Muscle layer of colon (tissue), 2 donors: Measurements from ENCODE around the gene QPCT.
"Not testable (repeated sequence)": the region's sequence is repeated elsewhere in the genome, so short reads cannot be mapped to it uniquely, and the experiment has no call there.

Source experiments
- H3K27ac ChIP-seq: one replicate; pipeline ENCODE4 v1.7.0; 2013; ENCODE audit warnings: low read depth, mild to moderate bottlenecking, low read length, moderate library complexity
- H3K27me3 ChIP-seq, 2 donors: one replicate each; pipeline ENCODE4 v1.7.0; 2013; ENCODE audit warnings: low read length in 2 of 2, mild to moderate bottlenecking in 2 of 2; ENCODE audit not compliant: insufficient read depth in 2 of 2, control insufficient read depth in 1 of 2
- H3K36me3 ChIP-seq: one replicate; pipeline ENCODE4 v1.7.0; 2013; ENCODE audit warnings: mild to moderate bottlenecking, low read length; ENCODE audit not compliant: insufficient read depth
- H3K4me1 ChIP-seq: one replicate; pipeline ENCODE4 v1.7.0; 2013; ENCODE audit warnings: mild to moderate bottlenecking, low read length; ENCODE audit not compliant: insufficient read depth
- H3K4me3 ChIP-seq, 2 donors: one replicate each; pipeline ENCODE4 v1.7.0; 2013; ENCODE audit warnings: low read length in 2 of 2, low read depth in 1 of 2, mild to moderate bottlenecking in 1 of 2, moderate library complexity in 1 of 2
- H3K9ac ChIP-seq: one replicate; pipeline ENCODE4 v1.7.0; 2013; ENCODE audit warnings: low read length
- H3K9me3 ChIP-seq: one replicate; pipeline ENCODE4 v1.7.0; 2013; ENCODE audit warnings: mild to moderate bottlenecking, low read length
- donor health status: abdominal sarcoma.
- donor health status: Adenocarcinoma of cecum.

QPCT gene

DNA sequence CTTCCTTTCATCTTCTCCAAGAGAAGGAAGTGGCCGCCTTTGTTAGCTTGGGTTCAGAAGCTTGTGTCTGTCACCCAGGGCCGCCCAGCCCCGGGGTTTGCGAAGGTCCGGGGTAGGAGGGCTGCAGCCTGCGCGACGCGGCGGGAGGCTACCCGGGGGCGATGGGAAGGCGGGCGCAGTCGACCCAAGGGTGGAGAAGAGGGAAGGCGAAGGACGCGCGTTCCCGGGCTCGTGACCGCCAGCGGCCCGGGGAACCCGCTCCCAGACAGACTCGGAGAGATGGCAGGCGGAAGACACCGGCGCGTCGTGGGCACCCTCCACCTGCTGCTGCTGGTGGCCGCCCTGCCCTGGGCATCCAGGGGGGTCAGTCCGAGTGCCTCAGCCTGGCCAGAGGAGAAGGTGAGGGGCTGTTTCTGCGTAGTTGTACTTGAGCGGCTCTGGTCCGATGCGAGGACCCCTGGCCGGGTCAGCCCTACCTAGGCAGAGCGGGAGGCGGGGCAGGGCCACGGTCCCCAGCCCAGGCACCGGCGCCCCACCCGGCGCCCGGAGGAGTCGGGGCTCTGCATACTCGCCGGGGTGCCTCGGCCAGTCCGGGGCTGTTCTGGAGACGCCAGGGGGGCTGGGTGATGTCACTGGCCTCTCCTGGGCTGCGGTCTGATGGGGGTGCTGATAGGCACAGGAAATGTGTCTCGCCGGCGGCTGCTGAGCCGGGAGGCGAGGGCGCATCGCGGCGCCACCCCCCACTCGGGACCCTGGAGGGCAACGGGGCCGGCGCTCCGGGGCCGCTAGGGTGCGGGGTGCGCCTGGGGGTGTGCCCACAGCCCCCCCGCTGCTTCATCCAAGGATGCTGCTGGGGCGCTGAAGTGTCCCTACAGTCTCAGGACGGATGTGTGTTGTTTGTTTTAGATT is at the start of gene QPCT:
TSS of gene QPCT (plus strand) at position 178 of the 909 bp plus-strand sequence. CDS start at position 280, 102 bp downstream.
- Histone ChIP-seq H3K36me3 (no peaks in the 10 kb centered on the region), H3K27me3 (no peaks in the 10 kb centered on the region), H3K9me3 (no peaks in the 10 kb centered on the region), H3K4me1 (peaks cover 14% of the 10 kb centered on the region), H3K4me3 (peak within 1 kb of the TSS; percentile 67 to 98), H3K27ac (peak within 1 kb of the TSS; percentile 77), H3K9ac (peak within 1 kb of the TSS; percentile 49)

DNA sequence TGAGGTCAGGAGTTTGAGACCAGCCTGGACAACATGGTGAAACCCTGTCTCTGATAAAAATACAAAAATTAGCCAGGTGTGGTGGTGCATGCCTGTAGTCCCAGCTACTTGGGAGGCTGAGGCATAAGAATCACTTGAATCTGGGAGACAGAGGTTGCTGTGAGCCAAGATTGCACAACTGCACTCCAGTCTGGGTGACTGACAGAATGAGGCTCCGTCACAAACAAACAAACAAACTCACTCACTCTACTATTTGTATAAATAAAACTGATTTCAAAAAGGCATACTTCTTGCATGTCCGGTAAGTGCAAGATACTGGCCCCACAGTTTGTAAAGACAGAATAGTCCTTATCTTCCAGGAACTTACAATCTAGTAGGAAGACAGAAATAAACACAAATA is 49.6 kb upstream of the QPCT start:
- not testable (repeated sequence) for H3K9me3 ChIP-seq, H3K4me1 ChIP-seq, H3K27ac ChIP-seq, H3K4me3 ChIP-seq, H3K27me3 ChIP-seq, H3K9ac ChIP-seq
- peaks cover 18% of the 10 kb centered on the region for H3K36me3 ChIP-seq

DNA sequence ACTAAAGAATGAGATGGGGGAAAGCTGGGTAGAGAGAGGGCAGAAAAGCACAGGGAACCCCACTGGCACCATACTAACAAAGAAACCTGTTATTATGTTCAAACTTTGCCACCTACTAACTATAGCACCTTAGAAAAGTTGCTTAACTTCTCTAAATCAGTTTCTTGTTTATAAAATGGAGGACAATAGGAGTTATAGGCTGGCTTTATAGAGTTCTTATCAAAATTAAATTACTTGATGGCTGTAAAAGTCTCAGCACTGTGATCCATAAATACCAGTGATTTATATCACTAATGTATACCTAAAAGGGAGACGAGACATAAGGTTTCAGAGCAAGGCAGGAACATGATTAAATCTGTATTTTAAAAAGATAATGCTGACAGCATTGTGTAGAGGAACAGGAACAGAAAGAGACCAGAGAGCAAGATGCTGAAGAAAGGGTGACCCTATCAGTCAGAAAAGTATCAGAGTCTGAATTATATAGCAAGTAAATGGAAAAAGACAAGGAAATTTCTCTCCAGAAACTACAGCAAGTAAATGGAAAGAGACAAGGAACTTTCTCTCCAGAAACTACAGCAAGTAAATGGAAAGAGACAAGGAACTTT is 48.9 kb upstream of the QPCT start:
- Histone ChIP-seq H3K4me1 (peaks cover 4% of the 10 kb centered on the region), H3K9me3 (no peaks in the 10 kb centered on the region), H3K27ac (no peak overlapping the region), H3K27me3 (no peaks in the 10 kb centered on the region), H3K9ac (no peak overlapping the region), H3K36me3 (peaks cover 11% of the 10 kb centered on the region), H3K4me3 (no peak overlapping the region)

DNA sequence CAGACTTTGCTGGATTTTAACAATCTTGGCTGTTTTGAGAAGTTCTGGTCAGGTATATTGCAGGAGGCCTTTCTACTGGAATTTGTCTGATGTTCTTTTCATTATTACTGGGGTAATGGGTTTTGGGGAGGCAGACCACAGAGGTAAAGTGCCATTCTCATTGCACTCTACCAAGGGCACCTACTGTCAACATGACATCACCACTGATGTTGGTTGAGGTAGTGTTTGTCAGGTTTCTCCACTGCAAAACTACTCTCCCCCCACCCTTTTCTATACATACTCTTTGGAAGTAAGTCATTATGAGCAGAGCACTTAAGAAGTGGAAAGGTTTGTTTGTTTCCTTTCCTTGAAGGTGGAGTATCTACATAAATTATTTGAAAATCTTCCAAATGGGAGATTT is 46.8 kb upstream of the QPCT start:
- no peaks in the 10 kb centered on the region for H3K36me3 ChIP-seq
- no peak overlapping the region for H3K27ac ChIP-seq
- no peak overlapping the region for H3K4me3 ChIP-seq
- H3K9ac ChIP-seq = no peak overlapping the region
- no peaks in the 10 kb centered on the region for H3K9me3 ChIP-seq
- H3K4me1 ChIP-seq = peaks cover 10% of the 10 kb centered on the region
- no peaks in the 10 kb centered on the region for H3K27me3 ChIP-seq

- H3K9me3 ChIP-seq = no peaks in the 10 kb centered on the region
- H3K9ac ChIP-seq = no peak overlapping the region
- H3K4me1 ChIP-seq = peaks cover 10% of the 10 kb centered on the region
- no peak overlapping the region for H3K4me3 ChIP-seq
- H3K27ac ChIP-seq = no peak overlapping the region
- no peaks in the 10 kb centered on the region for H3K27me3 ChIP-seq
- H3K36me3 ChIP-seq = no peaks in the 10 kb centered on the region
Measured at GRCh38 chr2:37300146-37300545, 44.3 kb upstream of the QPCT start.

GRCh38 chr2:37300578-37300977 is 43.9 kb upstream of the QPCT start:
- no peak overlapping the region for H3K9ac ChIP-seq
- H3K27ac ChIP-seq = no peak overlapping the region
- H3K4me3 ChIP-seq = no peak overlapping the region
- H3K4me1 ChIP-seq = peaks cover 14% of the 10 kb centered on the region
- H3K9me3 ChIP-seq = no peaks in the 10 kb centered on the region
- H3K27me3 ChIP-seq = no peaks in the 10 kb centered on the region
- no peaks in the 10 kb centered on the region for H3K36me3 ChIP-seq

- H3K36me3 ChIP-seq = no peaks in the 10 kb centered on the region
- H3K27me3 ChIP-seq = no peaks in the 10 kb centered on the region
- peaks cover 14% of the 10 kb centered on the region for H3K4me1 ChIP-seq
- H3K4me3 ChIP-seq = no peak overlapping the region
- H3K9me3 ChIP-seq = no peaks in the 10 kb centered on the region
- H3K27ac ChIP-seq = no peak overlapping the region
- no peak overlapping the region for H3K9ac ChIP-seq
Measured at GRCh38 chr2:37301408-37301807, 43.0 kb upstream of the QPCT start.

- H3K27me3 ChIP-seq = no peaks in the 10 kb centered on the region
- H3K4me1 ChIP-seq = peaks cover 10% of the 10 kb centered on the region
- H3K9me3 ChIP-seq = no peaks in the 10 kb centered on the region
- no peaks in the 10 kb centered on the region for H3K36me3 ChIP-seq
- H3K4me3 ChIP-seq = no peak overlapping the region
- H3K9ac ChIP-seq = no peak overlapping the region
- H3K27ac ChIP-seq = no peak overlapping the region
Measured at GRCh38 chr2:37302701-37303252, 41.7 kb upstream of the QPCT start.

GRCh38 chr2:37306024-37306423 is 38.4 kb upstream of the QPCT start:
- Histone ChIP-seq H3K27ac (no peak overlapping the region), H3K4me3 (no peak overlapping the region), H3K9me3 (no peaks in the 10 kb centered on the region), H3K9ac (no peak overlapping the region), H3K4me1 (peaks cover 10% of the 10 kb centered on the region), H3K27me3 (no peaks in the 10 kb centered on the region), H3K36me3 (no peaks in the 10 kb centered on the region)

- Histone ChIP-seq H3K27ac (no peak overlapping the region), H3K27me3 (no peaks in the 10 kb centered on the region), H3K4me1 (peaks cover 12% of the 10 kb centered on the region), H3K9me3 (no peaks in the 10 kb centered on the region), H3K9ac (no peak overlapping the region), H3K36me3 (no peaks in the 10 kb centered on the region), H3K4me3 (no peak overlapping the region)
Measured at GRCh38 chr2:37307500-37307899, 36.9 kb upstream of the QPCT start.

DNA sequence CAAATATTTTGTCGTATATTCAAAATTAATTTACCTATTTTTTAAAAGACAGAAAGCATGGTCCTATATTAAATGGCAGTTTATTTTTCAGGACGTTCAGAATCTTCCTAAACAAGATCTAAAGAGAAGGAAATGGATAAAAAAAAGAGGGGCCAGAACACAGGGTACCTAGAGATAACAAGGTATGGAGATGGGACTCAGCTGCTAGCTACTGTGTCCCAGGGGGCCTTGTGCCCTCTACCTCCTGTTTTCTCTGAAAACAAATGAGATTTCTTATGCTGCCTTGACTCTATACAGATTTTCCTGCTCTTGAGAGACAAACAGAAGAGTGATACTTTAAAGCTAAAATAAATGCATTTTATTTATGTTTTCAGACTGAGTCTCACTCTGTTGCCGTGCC is 29.1 kb upstream of the QPCT start:
- peaks cover 68% of the 10 kb centered on the region for H3K4me1 ChIP-seq
- H3K9me3 ChIP-seq = no peaks in the 10 kb centered on the region
- no peak overlapping the region for H3K4me3 ChIP-seq

More for the DNA sequence above, 29.1 kb upstream of the QPCT start:
- Histone ChIP-seq H3K36me3 (no peaks in the 10 kb centered on the region), H3K27me3 (no peaks in the 10 kb centered on the region), H3K9ac (no peak overlapping the region), H3K27ac (no peak overlapping the region)
